Fibroblast of lung (primary cell): Measurements from ENCODE around the gene CTTN.

Experiments
- CTCF ChIP-seq, 2 donors: IDR thresholded peaks in 1 of 2; conservative IDR thresholded peaks in 1 of 2; 1 replicate in 1 of 2; 2 replicates in 1 of 2; pipeline ENCODE4 v1.5.1; 2011 to 2012; ENCODE audit warnings: low read length in 2 of 2, control low read depth in 1 of 2, inconsistent platforms in 1 of 2, low read depth in 1 of 2, mild to moderate bottlenecking in 1 of 2
- EZH2 ChIP-seq: IDR thresholded peaks from 2 replicates; pipeline ENCODE4 v1.5.1; 2012; ENCODE audit warnings: low read length, control low read depth, mild to moderate bottlenecking; ENCODE audit errors: missing control alignments

- TF ChIP-seq EZH2 (no peak), CTCF (conservative IDR thresholded peaks at IDR 0.05 in 1 of 2, IDR thresholded peaks at IDR 0.05 in 1 of 2; ENCODE audit: low read depth in 1 of 2, low read length in 2 of 2) (no peak)
Observed at GRCh38 chr11:70477176-70477575, 78.8 kb downstream of the CTTN start.
